HG03565 (cell line): ENCODE measurements around the gene PM20D2.

ENCODE experiments used
- ATAC-seq: cut with Tn5 transposase; IDR thresholded peaks from one replicate; pipeline ENCODE4 v1.9.1; 2021; ENCODE audit warnings: mild to moderate bottlenecking, moderate library complexity; ENCODE audit not compliant: unreplicated experiment

Gene PM20D2

GRCh38 chr6:89200706-89201215, 54.9 kb downstream of the PM20D2 start:
- no peak for ATAC-seq

- no peak for ATAC-seq
These were observed 58.2 kb downstream of the PM20D2 start for GRCh38 chr6:89204096-89204495.

GRCh38 chr6:89205819-89206218, 60.0 kb downstream of the PM20D2 start:
- ATAC-seq = no peak

GRCh38 chr6:89208551-89208950, 62.7 kb downstream of the PM20D2 start:
- no peak for ATAC-seq

- no peak for ATAC-seq
These were observed 63.6 kb downstream of the PM20D2 start for GRCh38 chr6:89209457-89209856.

GRCh38 chr6:89212472-89212871, 66.6 kb downstream of the PM20D2 start:
- no peak for ATAC-seq

GRCh38 chr6:89214197-89214596, 68.3 kb downstream of the PM20D2 start:
- no peak for ATAC-seq
